Bronchial epithelial cell (primary cell): ENCODE measurements around the gene LARGE2. TPM values are rescaled to one million over a fixed set of nuclear protein-coding genes. Genes with fewer than 3 reads are reported as not detected.

Experiments used
- DNase-seq: peaks from one replicate; pipeline ENCODE4 v3.0.0-alpha.2; 2010; ENCODE audit warnings: low read depth
- FAIRE-seq: peaks from 2 replicates; lab custom pipeline; 2011; peaks lifted over from hg19 to GRCh38; lab: Jason Lieb, UNC
- H3K27me3 ChIP-seq: 2 replicates; pipeline ENCODE4 v1.5.1; 2011; ENCODE audit warnings: low read length; ENCODE audit not compliant: control insufficient read depth, insufficient read depth
- H3K36me3 ChIP-seq: 2 replicates; pipeline ENCODE4 v1.5.1; 2011; ENCODE audit warnings: low read length; ENCODE audit not compliant: control insufficient read depth, insufficient read depth
- H3K4me3 ChIP-seq: 2 replicates; pipeline ENCODE4 v1.5.1; 2011; ENCODE audit warnings: mild to moderate bottlenecking, low read depth, low read length, control low read depth
- CTCF ChIP-seq: IDR thresholded peaks from 2 replicates; pipeline ENCODE4 v1.5.1; 2011; ENCODE audit warnings: mild to moderate bottlenecking, moderate library complexity, low read length, control low read depth, inconsistent platforms; ENCODE audit not compliant: insufficient read depth, severe bottlenecking
- total RNA-seq: library from RNA; depleted of rRNA; stranded (reverse); fragments of >200 nt; gene quantifications from 2 replicates; pipeline ENCODE4 v1.2.1, GENCODE V29; 2014

The LARGE2 gene
- total RNA-seq, 1 donor from 2014 or later = 4.5 TPM

- FAIRE-seq (no peak), DNase-seq (no peak)
- Histone ChIP-seq H3K4me3 (no peak overlapping the region), H3K27me3 (no peaks in the 10 kb centered on the region), H3K36me3 (peaks cover 37% of the 10 kb centered on the region)
- TF ChIP-seq CTCF = no peak
Measured at GRCh38 chr11:45913942-45914635, 8.4 kb upstream of the LARGE2 start.

GRCh38 chr11:45915446-45915845 lies 7.0 kb upstream of the LARGE2 start:
- no peak for TF ChIP-seq CTCF
- no peak overlapping the region for H3K4me3 ChIP-seq
- peaks cover 33% of the 10 kb centered on the region for H3K36me3 ChIP-seq
- no peaks in the 10 kb centered on the region for H3K27me3 ChIP-seq
- no peak for DNase-seq
- FAIRE-seq = no peak

GRCh38 chr11:45917286-45917622 lies 5.2 kb upstream of the LARGE2 start:
- Histone ChIP-seq H3K27me3 (no peaks in the 10 kb centered on the region), H3K36me3 (peaks cover 24% of the 10 kb centered on the region), H3K4me3 (peak overlapping the region; percentile 95)
- DNase-seq (no peak), FAIRE-seq (no peak)
- TF ChIP-seq CTCF = no peak

- no peaks in the 10 kb centered on the region for H3K27me3 ChIP-seq
- DNase-seq = peak; percentile 98
- H3K36me3 ChIP-seq = peaks cover 24% of the 10 kb centered on the region
- TF ChIP-seq CTCF = no peak
- H3K4me3 ChIP-seq = peak within 1 kb of the TSS; percentile 95
- FAIRE-seq = no peak
Measured at GRCh38 chr11:45917623-45918330, 4.7 kb upstream of the LARGE2 start, which contains the start of gene PEX16. Gene PEX16 (minus strand): TSS chr11:45917877. CDS start chr11:45917811, 66 bp downstream.

- peak; percentile 60 for DNase-seq
- no peak for TF ChIP-seq CTCF
- Histone ChIP-seq H3K4me3 (peak overlapping the region; percentile 95), H3K36me3 (peaks cover 21% of the 10 kb centered on the region), H3K27me3 (no peaks in the 10 kb centered on the region)
- no peak for FAIRE-seq
Measured at GRCh38 chr11:45918331-45918941, 4.0 kb upstream of the LARGE2 start.
